GM19099 (cell line): Measurements from ENCODE around the gene CLECL1.

Experiments
- POLR2A ChIP-seq: IDR thresholded peaks from 3 replicates; pipeline ENCODE4 v1.6.1; 2011; ENCODE audit warnings: low read depth; ENCODE audit not compliant: insufficient read length; ENCODE audit errors: extremely low read depth

The CLECL1 gene

DNA sequence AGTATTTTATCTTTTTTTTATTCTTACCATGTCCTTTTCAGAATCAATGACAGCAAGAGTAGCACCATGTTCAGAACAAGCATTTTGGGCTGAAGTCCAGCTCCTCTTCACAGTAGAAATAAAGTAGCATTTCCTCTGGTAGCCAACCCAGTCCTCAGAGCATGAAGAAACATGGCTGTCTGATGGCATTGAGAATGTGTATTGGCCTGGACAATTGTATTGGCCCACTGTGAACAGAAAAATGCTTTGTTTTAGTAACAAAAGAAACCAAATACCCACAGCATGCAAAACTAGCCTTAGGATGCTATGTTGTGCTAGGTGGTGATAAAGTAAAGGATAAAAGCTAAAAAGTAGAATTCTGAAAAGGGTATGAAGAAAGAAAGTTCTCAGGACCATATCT is 22.1 kb upstream of the CLECL1 start:
- TF ChIP-seq POLR2A = no peak

DNA sequence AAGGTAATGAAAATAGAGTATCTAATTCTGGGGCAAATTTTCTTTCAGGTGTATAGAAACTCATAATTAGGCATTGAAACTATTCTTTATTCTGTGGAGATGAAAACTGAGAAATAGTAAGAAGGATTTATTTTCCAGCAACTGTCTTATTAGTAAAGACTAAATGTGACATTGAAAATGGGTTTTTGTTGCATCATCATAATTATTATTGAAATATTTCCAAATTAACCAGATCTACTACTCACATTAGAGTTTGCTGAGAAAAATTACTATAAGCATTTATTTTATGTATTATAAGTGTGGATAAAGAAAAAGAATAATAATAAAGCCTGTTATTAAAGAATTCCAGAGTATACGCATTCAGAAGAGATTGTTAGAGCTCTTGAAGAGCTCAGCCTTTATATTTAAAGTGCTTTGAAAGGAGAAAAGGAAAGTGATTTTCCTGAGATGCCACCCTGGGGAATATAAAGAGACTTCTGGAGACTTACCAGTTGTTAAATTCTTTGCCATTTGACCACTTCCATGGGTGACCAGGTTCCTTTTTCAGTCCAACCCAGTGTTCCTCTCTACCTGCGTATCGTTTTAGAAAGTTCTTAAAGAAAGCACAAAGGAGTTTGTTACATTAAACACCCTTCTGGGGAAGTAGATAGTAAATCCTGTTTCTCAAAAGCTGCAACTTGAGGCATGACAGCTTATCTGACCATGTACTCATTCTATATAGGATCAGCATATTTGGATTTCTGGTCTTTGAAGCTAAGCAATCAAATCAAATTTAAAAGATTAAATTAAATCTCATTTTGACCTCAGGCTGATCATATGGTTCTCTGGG is 21.4 kb upstream of the CLECL1 start:
- no peak for TF ChIP-seq POLR2A

DNA sequence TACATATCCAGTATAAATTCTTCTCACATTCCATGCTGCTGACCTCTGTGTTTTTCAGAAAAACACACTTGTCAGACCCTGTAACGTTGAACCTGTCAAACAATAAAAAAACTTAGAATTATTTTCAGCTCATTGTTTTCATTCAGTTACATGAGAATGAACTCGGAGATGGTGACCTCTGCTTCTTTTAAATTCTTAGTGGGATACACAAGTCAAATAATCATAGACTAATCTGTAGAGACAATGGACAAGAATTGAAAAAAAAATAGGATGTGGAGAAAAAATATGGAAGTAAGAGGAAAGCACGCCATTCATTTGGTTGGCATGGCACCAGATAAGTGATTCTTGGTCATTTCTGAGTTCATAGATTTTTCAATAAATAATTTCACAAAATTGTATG is 20.6 kb upstream of the CLECL1 start:
- no peak for TF ChIP-seq POLR2A

DNA sequence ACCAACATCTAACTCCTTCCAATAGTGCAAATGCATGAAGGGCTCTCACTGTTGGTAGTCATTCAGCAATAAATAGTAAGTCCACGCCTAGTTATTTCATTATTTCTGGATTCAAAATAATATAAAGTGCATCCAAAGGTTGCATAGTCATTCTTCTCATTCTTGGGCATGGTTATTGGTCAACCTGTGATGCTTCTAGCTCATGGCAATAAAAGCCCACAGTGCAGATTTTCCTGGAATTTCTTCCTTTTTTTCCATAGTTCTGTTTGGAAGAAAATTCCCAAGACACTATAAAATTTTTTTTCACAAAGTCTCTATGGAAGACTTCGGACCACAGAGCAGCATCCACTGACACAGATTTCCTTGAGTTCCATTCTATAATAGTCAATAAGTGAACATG is 20.2 kb upstream of the CLECL1 start:
- TF ChIP-seq POLR2A = no peak

DNA sequence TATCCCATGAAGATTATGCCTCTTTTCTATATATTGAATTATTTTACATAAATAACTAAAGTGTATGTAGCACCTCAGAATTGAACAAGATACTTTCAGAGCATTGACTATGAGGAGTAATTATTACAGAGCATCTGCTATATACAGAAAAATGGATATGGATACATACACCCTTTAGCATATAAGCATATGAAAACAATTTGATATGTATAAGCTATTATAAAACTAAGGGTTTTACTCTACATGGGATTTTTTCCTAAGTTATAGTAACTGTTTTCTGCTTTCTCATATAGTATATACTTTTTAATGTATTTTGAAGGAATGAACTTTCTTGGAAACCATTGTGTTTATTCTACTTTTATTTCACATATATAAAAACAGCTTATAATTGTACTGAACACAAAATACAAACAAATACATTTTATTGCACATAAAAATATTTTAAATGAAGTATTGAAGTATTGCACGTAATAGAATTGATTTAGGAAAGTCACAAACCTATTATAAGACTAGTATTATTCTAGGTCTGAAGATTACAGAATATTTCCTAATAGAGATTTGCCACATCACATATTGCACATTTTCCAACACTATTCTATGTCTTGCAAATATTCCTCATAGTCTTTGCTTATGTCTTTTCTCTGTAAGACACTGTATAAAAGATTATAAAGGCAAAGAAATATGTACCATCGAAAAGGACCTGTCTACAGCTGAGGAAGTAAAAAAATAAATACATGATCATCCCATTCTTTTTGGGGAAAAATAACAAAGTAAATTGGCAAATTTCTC is 19.4 kb upstream of the CLECL1 start:
- no peak for TF ChIP-seq POLR2A

DNA sequence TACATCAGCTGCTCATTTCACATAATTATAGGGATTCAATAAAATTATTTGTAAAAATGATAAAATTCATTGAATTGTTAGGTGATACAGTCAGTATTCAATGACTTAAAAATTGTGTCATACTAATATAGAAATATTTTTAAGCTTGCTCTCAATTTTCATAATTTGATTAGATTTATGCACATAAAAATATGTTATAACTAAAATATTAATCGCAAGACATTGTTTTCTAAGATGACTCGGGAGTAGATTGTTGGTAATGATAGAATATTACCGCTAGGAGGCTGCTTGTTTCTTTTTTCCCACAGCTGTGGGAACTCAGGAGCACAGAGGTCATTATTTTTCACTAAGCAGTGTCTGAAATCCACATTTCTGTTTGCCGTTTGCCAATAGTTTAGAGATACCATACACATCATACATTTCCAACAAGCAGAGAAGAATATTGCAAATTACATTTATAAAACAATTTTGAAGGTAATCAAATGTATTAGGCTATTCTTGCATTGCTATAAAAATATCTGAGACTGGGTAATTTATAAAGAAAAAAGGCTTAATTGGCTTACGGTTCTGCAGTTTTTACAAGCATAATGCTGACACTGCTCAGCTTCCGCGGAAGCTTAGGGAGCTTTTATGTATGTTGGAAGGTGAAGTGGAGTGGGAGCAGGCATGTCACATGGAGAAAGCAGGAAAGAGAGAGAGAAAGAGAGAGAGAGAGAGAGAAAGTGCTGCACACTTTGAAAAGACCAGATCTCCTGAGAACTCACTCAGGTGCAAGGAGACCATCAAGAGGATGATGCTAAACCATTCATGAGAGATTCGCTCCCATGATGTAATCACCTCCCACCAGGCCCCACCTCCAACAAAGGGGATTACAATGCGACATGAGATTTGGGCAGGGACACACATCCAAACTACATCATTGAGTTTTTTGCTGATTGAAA is 18.6 kb upstream of the CLECL1 start:
- TF ChIP-seq POLR2A = peak; percentile 1

DNA sequence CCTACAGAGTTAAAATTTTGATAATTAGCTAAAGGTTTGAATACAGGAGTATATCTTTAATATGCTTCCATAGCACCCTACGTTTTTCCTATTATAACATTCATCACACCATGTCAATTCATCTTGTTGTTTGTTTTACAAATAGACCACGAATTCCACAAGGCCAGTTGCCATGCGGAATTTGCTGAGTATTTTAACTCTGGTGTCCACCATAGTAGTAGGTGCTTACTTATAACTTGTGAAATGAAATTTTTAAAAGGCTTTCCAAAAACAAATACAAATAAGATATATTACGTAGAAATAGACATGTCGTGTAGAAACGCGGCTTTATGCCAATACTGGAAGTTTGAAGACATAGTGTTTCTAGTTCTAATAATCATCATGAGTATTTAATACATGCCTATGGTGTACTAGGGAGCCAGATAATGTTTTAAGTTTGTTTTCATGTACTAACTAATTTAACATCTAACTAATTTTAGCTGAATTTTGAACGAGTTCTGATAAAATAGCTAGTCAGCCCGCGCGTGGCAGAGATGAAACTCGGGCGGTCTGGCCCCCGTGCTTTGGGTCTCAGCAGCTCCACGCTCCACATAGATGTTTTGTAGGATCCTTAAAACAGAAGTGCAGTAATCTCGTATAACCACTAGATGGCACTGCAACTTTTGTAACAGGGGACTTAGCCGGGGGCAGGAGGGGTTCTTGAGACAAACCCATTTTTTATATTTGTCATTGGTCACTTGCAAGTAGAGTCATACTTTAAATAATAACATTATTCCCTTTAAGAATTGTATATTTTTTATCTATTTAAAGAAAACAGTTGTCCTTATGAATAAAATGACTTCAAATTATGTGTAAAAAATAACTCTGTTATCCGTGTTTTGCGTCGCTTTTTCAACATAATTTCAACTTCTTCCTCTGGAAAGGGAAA is 17.6 kb upstream of the CLECL1 start:
- TF ChIP-seq POLR2A = peak; percentile 17

DNA sequence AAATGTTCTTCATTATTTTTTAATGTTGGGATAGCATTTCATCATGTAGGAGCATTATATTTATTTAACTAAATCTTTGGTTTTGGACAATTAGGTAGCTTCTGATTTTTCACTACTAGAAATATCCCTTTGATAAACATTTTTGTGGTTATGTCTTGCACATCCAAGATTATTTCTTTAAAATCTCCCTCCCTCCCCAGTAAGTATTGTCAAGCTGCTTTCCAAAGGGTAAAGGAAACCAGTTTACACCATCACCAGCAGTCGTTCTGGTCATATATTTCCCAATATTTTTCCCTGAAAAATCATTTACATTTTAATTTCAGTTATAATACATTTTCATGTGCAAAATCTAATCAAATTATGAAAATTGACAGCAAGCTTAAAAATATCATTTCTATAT is 16.7 kb upstream of the CLECL1 start:
- no peak for TF ChIP-seq POLR2A

DNA sequence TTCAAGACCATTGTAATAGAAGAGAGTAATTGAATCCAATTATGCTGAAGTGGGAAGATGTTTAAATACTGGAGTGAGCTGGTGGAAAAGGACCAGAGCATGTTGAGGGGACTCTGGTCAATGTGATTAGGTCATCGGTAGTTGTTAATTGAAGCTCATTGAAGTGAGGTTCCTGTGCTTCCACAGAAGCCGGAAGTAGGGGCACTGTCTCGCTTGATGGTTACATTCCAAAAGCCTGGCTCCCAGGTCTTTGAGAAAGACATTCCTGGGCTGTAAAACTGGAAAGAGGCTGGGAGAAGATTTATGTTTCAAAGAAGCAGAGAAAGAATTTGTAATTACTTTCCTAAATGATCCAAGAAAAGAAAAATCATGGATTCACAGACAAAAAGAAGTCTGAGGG is 12.3 kb upstream of the CLECL1 start:
- no peak for TF ChIP-seq POLR2A

DNA sequence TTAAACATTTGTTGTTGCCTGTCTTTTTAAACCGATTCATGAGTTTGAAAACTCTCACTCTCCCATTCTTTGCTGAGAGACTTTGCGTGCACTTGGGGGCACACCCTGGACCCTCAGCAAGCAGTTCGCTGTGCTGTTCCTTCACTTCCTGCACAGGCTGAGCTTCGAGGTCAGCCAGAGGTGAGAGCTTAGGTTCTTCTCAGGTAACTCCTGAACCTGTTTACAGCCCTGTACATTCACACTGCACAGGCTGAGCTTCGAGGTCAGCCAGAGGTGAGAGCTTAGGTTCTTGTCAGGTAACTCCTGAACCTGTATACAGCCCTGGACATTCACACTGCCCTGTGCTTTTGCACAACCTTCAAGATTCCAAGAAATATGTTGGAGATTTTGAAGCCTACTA is 9.8 kb upstream of the CLECL1 start:
- no peak for TF ChIP-seq POLR2A

DNA sequence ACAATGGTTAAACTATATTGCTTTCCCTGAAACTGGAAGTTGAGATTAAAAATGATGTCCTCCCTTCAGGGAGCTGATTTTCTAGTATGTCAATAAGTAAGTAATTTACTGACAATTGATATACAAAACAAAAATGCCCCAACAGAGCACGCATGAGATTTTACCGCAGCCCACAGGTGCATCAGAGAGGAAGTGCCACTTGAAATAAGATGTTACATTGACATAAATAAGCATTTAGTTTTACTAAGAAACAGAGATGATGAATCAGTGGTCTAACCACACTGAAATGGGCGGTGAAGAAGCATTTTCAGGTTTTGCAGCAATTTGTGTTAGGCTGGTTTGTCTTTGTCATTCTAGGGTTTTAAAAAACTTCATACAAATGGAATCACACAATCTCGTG is 8.8 kb upstream of the CLECL1 start:
- no peak for TF ChIP-seq POLR2A

DNA sequence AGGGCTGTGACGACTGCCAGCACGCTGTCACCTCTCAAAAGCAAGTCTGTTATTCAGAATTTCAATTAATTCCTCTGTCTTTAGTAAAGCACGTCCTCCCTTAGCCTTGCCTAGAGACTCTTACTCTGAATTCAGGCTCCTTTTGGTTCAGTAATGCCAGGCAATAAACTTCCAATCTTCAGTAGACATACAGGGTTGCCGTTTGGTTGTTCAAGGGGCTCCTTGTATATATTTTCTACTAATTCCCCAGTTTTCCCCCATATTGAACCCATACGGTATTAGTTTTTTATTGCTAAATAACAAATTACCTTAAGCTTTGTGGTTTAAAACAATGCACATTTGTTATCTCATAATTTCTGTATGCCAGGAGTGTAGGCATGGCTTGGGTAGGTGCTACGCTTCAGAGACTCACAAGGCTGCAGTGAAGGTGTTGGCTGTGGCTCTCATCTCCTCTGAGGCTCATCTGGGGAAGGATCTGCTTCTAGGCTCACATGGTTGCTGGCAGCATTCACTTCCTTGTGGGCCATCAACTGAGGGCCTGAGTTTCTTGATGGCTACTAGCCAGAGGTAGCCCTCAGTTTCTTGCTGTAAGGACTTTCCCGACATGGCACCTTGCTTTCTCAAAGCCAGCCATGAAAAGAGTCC is 7.3 kb upstream of the CLECL1 start:
- no peak for TF ChIP-seq POLR2A

DNA sequence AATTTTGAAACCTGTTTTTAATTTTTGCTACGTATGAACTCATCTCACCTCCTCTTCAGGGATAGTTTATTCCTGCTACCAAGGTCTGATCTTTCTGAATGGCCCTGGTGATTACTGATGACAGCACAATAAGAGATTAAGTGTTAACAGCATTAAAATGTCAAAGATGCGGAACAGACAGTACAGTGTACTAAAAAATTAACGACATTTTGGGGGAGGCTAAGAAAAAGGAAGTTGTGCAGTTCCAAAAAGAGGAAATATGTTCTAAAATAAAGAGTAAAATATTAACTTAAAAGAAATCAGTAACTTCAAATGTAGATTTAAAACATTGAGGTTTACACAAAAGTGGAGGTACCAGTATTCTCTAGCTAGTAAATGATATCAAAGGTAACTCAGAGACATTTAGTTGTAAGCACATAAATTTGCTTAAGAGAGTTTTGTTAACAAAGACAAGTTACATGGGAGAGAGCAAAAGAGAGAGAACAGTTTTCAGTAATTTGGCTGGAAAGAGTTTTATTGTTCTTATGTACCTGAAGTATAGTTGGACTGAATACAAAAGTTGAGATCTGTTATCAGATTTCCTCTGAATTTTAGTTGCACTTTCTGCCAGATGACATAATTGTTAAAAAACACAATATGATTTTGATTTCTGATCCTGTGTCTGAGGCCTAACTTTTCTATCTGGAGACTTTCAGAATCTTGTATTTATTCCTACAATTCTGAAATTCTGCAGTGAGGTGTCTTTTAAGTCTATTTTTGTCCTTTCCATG is 4.2 kb upstream of the CLECL1 start:
- no peak for TF ChIP-seq POLR2A

DNA sequence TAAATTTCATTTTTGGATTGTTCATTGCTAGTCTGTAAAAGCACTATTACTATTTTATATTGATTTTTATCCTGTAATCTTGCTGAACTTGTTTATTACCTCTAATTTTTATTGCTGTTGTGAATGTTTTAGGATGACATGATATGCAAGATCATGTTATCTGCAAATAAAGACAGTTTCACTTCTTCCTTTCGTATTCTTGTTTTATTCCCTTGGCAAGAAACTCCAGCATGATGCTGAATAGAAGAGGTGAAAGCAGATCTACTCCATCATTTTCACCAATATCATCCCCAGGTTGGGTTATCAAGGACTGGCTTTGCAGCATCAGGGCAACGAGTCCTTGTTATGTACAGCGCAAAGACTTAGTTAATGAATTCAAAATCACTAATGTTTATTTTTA is 2.7 kb upstream of the CLECL1 start:
- no peak for TF ChIP-seq POLR2A

DNA sequence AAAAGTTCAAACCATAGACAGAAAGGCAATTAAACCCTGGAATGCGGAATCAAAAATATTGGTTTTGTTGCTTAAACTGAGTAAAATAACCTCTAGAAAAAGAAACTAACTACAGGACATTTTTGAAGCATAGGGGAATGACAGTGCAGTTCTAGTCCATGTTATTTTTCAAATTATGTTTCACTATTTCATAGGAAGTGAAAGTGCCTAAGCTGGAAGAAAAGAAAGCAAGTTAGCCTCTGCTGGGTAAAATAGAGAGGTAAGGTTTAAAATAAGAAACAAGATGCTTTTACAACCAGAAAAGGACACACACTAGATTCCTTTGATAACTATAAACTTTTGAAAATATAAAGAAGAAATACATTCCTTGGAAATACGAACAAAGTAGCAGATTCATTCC is 1.1 kb downstream of the CLECL1 start:
- peak; percentile 25 for TF ChIP-seq POLR2A
